HG03108 (cell line): ENCODE measurements around the gene CDH12.
"Not testable (repeated sequence)": the region's sequence is repeated elsewhere in the genome, so short reads cannot be mapped to it uniquely, and the experiment has no call there.

Source experiments
- ATAC-seq: cut with Tn5 transposase; IDR thresholded peaks from one replicate; pipeline ENCODE4 v1.9.1; 2021; ENCODE audit warnings: moderate library complexity; ENCODE audit not compliant: unreplicated experiment

CDH12 gene

GRCh38 chr5:22168704-22169103 is 684.4 kb downstream of the CDH12 start:
- ATAC-seq = not testable (repeated sequence)

GRCh38 chr5:22165931-22166330 is 687.2 kb downstream of the CDH12 start:
- not testable (repeated sequence) for ATAC-seq

GRCh38 chr5:22164910-22165748 is 688.0 kb downstream of the CDH12 start:
- ATAC-seq = not testable (repeated sequence)

- not testable (repeated sequence) for ATAC-seq
Measured at GRCh38 chr5:22156953-22157352, 696.2 kb downstream of the CDH12 start.

GRCh38 chr5:22154779-22155178 is 698.4 kb downstream of the CDH12 start:
- not testable (repeated sequence) for ATAC-seq

GRCh38 chr5:22151801-22152200 is 701.3 kb downstream of the CDH12 start:
- ATAC-seq = not testable (repeated sequence)

GRCh38 chr5:22140418-22140817 is 712.7 kb downstream of the CDH12 start:
- not testable (repeated sequence) for ATAC-seq

- ATAC-seq = not testable (repeated sequence)
Measured at GRCh38 chr5:22139662-22140300, 713.4 kb downstream of the CDH12 start.

GRCh38 chr5:22111320-22111719 is 741.8 kb downstream of the CDH12 start:
- no peak for ATAC-seq

GRCh38 chr5:22109315-22109714 is 743.8 kb downstream of the CDH12 start:
- no peak for ATAC-seq

GRCh38 chr5:22108545-22108944 is 744.6 kb downstream of the CDH12 start:
- ATAC-seq = no peak

- ATAC-seq = no peak
Measured at GRCh38 chr5:22102823-22103359, 750.3 kb downstream of the CDH12 start.

GRCh38 chr5:22088517-22088916 is 764.6 kb downstream of the CDH12 start:
- ATAC-seq = no peak

GRCh38 chr5:22079566-22079965 is 773.6 kb downstream of the CDH12 start:
- no peak for ATAC-seq

- no peak for ATAC-seq
Measured at GRCh38 chr5:22079002-22079401, 774.1 kb downstream of the CDH12 start.

- no peak for ATAC-seq
Measured at GRCh38 chr5:22076586-22076985, 776.6 kb downstream of the CDH12 start.

- ATAC-seq = no peak
Measured at GRCh38 chr5:22070186-22070728, 782.9 kb downstream of the CDH12 start.

- no peak for ATAC-seq
Measured at GRCh38 chr5:22063717-22064116, 789.4 kb downstream of the CDH12 start.

GRCh38 chr5:22058620-22059019 is 794.5 kb downstream of the CDH12 start:
- no peak for ATAC-seq

GRCh38 chr5:22057012-22057411 is 796.1 kb downstream of the CDH12 start:
- no peak for ATAC-seq

GRCh38 chr5:22056601-22057000 is 796.5 kb downstream of the CDH12 start:
- no peak for ATAC-seq

- no peak for ATAC-seq
Measured at GRCh38 chr5:22053195-22053594, 799.9 kb downstream of the CDH12 start.
